ENCODE measurements around the gene SNX33.

Gene SNX33

GRCh38 chr15:75677465-75678323 lies 30.0 kb downstream of the SNX33 start:
- TF ChIP-seq YY1 (IDR thresholded peaks at IDR 0.05; ENCODE audit: low read depth) (no peak), REST (IDR thresholded peaks at IDR 0.05; ENCODE audit: low read depth) (no peak), TEAD4 (IDR thresholded peaks at IDR 0.05) (no peak), USF1 (IDR thresholded peaks at IDR 0.05) (no peak)

- no peak for TF ChIP-seq EGR1 (IDR thresholded peaks at IDR 0.05)
- no peak for TF ChIP-seq YY1 (IDR thresholded peaks at IDR 0.05; ENCODE audit: low read depth)
- no peak for TF ChIP-seq CREB1 (IDR thresholded peaks at IDR 0.05; ENCODE audit: low read depth)
- no peak for TF ChIP-seq MAX (IDR thresholded peaks at IDR 0.05)
- TF ChIP-seq NFIC (IDR thresholded peaks at IDR 0.05): no peak
These were observed 32.5 kb downstream of the SNX33 start for GRCh38 chr15:75680007-75680789.

- TF ChIP-seq EGR1 (IDR thresholded peaks at IDR 0.05) (no peak), CEBPB (IDR thresholded peaks at IDR 0.05) (no peak), NFIC (IDR thresholded peaks at IDR 0.05) (no peak), YY1 (IDR thresholded peaks at IDR 0.05; ENCODE audit: low read depth) (no peak), CREB1 (IDR thresholded peaks at IDR 0.05; ENCODE audit: low read depth) (no peak), USF1 (IDR thresholded peaks at IDR 0.05) (no peak), EP300 (IDR thresholded peaks at IDR 0.05; ENCODE audit: borderline replicate concordance) (no peak), RAD21 (IDR thresholded peaks at IDR 0.05; ENCODE audit: low read depth) (no peak), TCF12 (IDR thresholded peaks at IDR 0.05; ENCODE audit: low read depth) (no peak), MAX (IDR thresholded peaks at IDR 0.05) (no peak), FOXM1 (IDR thresholded peaks at IDR 0.05; ENCODE audit: borderline replicate concordance, low read depth) (no peak), ZBTB7A (IDR thresholded peaks at IDR 0.05; ENCODE audit: low read depth) (no peak)
These were observed 34.7 kb downstream of the SNX33 start for GRCh38 chr15:75682181-75683135.

- TF ChIP-seq ZBTB7A (IDR thresholded peaks at IDR 0.05; ENCODE audit: low read depth): peak; percentile 73; the same call in 1 of the 2 replicates
- TF ChIP-seq RAD21 (IDR thresholded peaks at IDR 0.05; ENCODE audit: low read depth): peak; percentile 95
These were observed 36.1 kb downstream of the SNX33 start for GRCh38 chr15:75683646-75684312.

GRCh38 chr15:75684648-75685047 lies 36.9 kb downstream of the SNX33 start:
- no peak for TF ChIP-seq ZBTB7A (IDR thresholded peaks at IDR 0.05; ENCODE audit: low read depth)
- TF ChIP-seq YY1 (IDR thresholded peaks at IDR 0.05; ENCODE audit: low read depth): no peak
- TF ChIP-seq REST (IDR thresholded peaks at IDR 0.05; ENCODE audit: low read depth): no peak
- TF ChIP-seq FOXM1 (IDR thresholded peaks at IDR 0.05; ENCODE audit: borderline replicate concordance, low read depth): no peak
- TF ChIP-seq NFIC (IDR thresholded peaks at IDR 0.05): no peak
- TF ChIP-seq CREB1 (IDR thresholded peaks at IDR 0.05; ENCODE audit: low read depth): no peak
- no peak for TF ChIP-seq TEAD4 (IDR thresholded peaks at IDR 0.05)
- no peak for TF ChIP-seq CEBPB (IDR thresholded peaks at IDR 0.05)
- no peak for TF ChIP-seq RAD21 (IDR thresholded peaks at IDR 0.05; ENCODE audit: low read depth)
- no peak for TF ChIP-seq MAX (IDR thresholded peaks at IDR 0.05)
- TF ChIP-seq EGR1 (IDR thresholded peaks at IDR 0.05): no peak
- no peak for TF ChIP-seq EP300 (IDR thresholded peaks at IDR 0.05; ENCODE audit: borderline replicate concordance)
- TF ChIP-seq TAF1 (IDR thresholded peaks at IDR 0.05; ENCODE audit: low read depth): no peak
- no peak for TF ChIP-seq TCF12 (IDR thresholded peaks at IDR 0.05; ENCODE audit: low read depth)

Measured in Ishikawa (cell line).